Activated gamma-delta T cell treated with Interleukin-2 at 50 U/mL for 16 hours (primary cell): Measurements from ENCODE around the gene LRRC27.
"Not testable (repeated sequence)": the region's sequence is repeated elsewhere in the genome, so short reads cannot be mapped to it uniquely, and the experiment has no call there.

Source experiments
- DNase-seq: peaks from one replicate; pipeline ENCODE4 v3.0.0-alpha.2; 2020

LRRC27 gene

DNA sequence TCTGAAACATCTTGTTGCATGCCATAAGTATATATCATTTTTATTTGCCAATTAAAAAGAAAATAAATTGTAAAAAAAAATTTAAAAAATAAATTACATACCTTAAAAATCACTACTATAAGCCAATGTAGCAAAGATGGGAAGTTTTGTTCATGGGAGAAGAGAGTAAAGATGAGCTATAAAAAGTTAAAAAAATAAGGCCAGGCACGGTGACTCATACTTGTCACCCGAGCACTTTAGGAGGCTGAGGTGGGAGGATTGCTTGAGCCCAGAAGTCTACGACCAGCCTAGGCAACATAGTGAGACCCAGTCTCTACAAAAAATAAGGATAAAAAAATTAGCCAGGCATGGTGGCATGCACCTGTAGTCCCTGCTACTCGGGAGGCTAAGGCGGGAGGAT, 15.9 kb upstream of the LRRC27 start:
- no peak for DNase-seq

DNA sequence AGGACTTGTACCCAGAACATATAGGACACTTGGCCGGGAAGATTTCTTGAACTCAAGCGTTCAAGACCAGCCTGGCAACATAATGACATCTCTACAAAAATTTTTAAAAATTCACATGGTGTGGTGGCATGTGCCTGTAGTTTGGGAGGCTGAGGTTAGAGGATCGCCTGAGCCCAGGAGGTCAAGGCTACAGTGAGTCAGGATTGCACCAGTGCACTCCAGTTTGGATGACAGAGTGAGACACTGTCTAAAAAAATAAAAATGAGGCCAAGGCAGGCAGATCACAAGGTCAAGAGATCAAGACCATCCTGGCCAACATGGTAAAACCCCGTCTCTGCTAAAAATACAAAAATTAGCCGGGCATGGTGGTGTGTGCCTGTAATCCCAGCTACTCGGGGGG, 14.5 kb upstream of the LRRC27 start:
- DNase-seq, result not testable (repeated sequence)

DNA sequence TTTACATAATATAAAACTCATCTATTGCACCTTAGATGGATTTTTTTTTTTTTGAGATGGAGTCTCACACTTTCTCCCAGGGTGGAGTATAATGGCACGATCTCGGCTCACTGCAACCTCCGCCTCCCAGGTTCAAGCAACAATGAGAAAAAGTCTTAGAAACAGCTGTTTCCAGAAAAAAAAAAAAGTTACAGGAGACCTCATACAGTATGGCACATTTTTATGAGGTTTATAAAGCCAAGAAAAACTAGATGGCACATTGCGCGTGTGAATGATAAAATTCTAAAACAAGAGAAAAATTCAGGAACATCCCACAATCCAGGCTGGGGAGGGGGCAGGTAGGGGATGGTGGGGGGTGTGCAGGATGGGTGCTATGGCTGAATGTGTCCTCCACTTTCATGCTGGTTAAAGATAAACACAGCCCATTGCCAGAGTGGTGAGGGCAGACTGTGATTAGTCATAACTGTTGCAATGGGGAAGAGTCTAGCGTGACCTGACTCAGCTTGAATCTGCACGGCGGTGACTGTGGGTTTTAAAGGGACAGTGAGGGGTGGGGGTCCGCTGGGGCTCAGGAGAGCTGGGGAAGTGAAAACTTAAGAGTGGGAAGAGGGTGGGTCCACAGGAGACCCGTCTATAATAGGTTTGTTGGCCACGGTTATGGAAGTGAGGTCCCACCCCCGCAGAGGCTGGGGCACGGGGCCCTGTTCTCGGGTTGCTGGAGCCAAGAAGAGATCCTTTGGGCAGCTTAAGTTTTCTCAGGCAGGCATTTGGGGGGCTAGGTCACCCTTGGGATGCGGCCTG, 11.9 kb upstream of the LRRC27 start:
- no peak for DNase-seq

DNA sequence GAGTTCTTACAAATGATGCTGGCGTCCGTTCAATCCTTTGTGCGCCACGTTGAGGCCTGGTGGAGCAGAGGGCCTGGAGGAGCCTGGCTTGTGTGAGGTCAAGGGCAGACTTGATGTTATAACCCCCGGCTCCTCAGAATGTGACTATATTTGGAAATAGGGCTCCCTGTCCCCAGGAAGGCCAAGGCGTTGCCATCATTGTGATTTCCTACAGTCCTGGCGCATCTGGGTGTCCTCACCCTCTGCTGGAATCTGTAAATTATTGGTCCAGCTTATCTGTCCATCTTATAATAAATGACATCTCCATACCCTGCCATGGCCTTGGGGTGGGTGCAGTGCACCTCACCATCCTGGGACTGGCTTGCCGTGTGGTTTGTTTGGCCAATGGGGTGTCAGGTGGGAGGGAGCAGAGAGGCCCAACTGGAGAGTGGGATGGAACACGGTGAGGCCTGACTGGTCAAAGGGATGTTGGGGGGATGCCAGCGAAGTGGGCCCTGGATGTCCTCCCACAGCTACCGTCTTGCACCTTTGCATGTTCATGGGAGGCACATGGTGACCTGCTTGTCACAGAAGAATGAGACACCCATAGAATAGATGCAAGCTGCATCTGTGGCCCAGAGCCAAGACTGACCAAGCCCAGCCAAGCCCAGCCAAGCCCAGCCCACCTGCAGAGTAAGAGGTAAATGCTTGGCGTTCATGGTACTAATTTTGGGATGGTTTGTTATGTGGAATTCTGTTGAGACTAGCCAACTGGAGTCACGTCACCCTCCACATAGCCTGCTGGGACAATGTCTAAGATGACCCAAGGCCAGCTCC, 11.1 kb upstream of the LRRC27 start:
- no peak for DNase-seq

DNA sequence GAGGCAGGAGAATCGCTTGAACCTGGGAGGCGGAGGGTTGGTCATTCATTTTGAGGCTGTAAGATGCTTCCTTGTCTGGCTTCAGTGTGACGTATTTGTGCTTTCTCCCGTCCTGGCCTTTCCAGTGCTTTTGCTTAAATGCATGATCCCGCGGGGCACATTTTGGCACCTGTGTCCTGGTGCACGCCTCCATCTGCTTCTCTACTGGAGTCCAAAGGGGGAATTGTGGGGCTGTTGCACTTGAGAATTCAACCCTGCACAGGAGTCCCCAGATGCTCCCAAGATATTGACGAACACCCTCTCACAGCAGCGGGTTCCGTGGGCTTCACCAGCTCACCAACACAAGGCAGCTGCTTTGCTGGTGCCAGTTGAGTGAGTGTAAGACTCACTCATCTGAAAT, 10.3 kb upstream of the LRRC27 start:
- no peak for DNase-seq

DNA sequence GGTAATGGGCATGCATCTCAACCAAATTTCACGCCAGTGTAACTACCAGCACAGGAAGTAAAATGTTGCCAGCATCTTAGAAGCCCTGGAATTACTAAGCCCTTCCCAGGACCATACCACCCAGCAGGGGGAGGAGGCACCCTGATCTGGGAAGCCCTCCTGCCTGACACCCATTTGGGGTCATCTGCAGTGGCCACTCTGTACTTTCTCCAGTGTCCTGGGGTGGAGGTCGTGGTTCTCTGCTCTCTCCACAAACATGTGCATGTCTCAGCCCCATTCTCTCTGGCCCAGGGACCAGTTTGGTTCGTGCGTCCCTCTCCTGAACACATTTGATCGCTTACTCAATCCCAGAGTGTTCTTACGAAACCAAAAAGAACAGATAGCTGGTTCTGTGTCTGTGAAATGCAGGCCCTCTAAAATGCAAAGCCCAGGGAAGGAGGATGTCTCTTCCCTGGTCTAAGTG, 9.4 kb upstream of the LRRC27 start:
- DNase-seq, result no peak

DNA sequence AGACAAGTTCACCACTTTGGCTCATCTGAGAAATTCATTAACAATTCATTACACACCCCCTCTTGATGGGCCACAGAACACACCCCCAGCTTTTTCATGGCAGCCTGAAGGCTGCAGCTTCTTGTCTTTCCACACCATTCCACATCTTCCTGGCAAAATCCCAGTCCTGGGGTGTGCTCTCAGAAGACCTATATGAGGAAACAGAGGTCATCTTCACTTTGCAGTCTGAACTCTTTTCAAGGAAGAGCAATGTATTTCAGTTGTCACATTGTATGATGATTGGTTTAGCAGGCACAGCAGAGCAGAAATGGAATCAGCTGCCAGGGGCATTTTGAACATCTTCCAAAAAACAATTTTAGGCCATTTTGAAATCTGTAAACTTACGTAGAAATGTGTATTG, 7.8 kb upstream of the LRRC27 start:
- no peak for DNase-seq

DNA sequence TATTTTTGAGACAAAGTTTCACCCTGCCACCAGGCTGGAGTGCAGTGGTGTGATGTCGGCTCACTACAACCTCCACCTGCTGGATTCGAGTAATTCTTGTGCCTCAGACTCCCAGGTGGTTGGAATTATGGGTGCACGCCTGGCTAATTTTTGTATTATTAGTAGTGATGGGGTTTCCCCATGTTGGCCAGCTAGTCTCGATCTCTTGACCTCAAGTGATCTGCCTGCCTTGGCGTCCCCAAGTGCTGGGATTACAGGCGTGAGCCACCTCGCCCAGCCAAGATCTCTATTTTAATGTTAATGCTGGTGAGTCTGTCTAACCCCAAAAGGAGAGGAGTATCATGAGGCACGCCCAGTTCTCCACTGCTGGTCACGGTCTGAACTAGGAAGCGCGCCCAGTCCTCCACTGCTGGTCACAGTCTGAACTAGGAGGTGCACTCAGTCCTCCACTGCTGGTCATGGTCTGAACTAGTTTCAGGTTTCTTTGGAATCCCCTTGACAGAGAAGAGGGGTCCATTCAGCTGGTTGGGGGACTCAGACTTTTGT, 5.6 kb upstream of the LRRC27 start:
- no peak for DNase-seq

DNA sequence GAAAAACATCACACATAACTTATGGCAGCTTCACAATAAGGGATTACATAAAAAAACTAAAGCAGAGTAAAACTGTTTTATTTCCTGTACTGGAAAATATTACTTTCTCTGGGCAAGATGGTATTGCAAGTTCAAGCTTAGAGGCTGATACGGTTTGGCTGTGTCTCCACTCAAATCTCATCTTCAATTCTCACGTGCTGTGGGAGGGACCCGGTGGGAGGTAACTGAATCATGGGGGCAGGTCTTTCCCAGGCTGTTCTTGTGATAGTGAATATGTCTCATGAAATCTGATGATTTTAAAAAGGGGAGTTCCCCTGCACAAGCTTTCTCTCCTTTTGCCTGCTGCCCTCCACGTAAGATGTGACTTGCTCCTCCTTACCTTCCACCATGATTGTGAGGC, 5.1 kb upstream of the LRRC27 start:
- no peak for DNase-seq

DNA sequence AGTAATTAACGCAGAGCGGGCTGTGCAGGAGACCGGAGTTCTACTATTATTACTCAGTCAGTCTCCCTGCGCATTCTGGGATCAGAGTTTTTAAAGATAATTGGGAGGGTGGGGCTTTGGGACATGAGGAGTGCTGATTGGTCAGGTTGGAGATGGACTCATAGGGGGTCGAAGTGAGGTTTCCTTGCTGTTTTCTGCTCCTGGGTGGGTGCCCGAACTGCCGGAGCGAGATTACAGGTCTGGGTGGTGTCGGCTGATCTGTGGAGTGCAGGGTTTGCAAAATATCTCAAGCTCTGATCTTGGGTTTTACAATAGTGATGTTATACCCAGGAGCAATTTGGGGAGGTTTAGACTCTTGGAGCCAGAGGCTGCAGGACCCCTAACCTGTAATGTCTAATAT, 3.9 kb upstream of the LRRC27 start:
- DNase-seq, result no peak

DNA sequence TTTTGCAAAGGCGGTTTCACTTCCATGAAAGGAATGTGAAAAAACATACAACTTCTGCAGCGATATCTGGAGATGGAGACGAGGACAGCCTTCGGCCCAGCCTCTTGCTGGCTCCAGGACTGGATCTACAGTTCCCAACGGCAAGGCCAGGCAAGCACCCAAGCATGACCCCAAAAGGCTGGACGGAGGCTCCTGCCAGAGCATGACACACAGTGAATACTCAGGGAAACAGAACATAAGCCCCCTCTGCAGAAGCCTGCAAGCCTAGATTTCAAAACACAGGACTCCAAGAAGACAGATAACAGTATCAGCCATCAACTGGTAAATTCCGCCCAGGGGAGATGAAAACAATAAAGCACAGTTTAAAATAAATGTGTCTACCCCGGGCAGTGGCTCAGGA, 3.3 kb upstream of the LRRC27 start:
- DNase-seq, result no peak

DNA sequence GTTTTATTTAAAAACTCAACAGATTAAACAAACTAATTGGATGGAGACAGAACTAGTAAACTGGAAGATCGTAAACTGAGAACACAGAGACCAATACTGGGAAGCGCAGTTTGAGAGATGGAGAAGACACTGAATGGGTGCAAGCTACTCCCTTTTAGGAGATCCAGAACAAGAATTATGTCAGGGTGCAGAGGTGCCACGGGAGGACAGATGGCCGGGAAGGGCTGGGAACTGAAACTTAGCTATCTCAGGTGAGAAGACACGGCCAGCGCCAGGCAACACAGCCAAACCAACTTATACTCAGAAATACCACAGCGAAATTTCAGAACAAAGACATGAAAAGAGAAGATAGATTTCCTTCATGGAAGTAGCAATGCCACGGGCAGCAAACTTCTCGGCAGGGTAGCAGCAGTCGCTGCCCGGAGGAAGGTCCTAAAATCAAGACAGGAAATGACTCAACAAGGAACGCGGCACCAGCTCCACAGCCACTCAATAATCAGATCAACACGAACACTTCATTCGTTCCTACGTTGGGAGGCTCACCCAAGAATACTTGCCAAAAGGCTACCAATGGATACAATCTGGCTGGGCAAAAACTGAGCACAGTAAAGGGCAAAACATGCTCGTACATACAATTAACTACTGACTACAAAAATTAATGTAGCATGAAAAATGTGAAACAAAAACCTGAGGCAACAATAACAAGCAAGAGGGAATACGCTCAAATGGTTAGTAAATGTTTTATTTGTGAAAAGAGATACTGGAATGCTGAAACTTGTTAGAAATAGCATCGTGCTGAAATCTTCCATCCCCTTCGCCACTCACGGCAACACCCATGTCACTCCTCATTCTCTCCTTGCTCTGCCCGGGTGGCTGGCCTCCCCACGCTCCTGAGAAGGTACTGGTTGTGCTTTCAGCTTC, 2.2 kb upstream of the LRRC27 start:
- no peak for DNase-seq

DNA sequence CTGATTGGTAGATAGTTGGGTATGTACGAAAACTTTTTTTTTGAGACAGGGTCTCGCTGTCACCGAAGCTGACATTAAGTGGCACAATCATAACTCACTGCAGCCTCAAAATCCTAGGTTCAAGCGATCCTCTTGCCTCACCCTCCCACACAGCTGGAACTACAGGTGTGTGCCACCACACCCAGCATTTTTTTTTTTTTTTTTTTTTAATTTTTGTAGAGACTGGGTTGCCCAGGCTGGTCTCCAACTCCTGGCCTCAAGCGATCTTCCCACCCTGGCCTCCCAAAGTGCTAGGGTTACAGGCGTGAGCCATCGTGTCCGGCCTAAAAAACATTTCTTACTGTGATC, 1.5 kb upstream of the LRRC27 start:
- DNase-seq, result no peak

DNA sequence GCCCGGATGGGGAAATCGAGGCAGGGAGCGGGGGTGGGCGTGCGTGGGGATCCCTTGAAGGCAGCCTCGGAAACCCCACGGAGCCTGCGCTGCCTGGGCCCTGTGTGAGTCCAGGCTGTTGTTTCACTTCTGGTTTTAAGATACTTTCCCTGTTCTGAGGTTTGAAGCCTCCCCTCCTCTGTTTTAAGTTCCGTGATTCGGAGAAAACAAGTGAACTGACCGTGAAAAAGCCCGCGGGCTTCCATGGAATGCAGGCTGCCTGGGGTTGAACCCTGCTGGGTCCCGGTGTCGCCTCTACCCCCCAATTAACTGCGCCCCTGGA, 401 bp downstream of the LRRC27 start:
- DNase-seq, result no peak

DNA sequence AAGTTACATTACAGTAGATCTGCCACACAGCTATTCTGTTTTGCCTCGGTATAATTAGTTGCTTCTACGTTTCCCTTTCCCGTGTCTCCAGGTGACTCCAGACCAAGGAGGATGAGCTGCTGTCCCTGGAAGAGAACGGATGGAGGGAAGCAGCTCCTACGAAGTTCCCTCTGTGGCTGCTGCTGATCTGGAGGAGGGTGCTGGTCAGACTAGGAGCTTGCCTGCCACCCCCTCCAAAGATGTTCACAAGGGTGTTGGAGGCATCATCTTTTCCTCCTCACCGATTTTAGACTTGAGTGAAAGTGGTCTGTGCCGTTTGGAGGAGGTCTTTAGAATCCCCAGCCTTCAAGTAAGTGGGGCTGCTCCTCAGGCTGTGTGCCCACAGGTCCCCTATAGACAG, 1.4 kb downstream of the LRRC27 start:
- DNase-seq, result no peak

DNA sequence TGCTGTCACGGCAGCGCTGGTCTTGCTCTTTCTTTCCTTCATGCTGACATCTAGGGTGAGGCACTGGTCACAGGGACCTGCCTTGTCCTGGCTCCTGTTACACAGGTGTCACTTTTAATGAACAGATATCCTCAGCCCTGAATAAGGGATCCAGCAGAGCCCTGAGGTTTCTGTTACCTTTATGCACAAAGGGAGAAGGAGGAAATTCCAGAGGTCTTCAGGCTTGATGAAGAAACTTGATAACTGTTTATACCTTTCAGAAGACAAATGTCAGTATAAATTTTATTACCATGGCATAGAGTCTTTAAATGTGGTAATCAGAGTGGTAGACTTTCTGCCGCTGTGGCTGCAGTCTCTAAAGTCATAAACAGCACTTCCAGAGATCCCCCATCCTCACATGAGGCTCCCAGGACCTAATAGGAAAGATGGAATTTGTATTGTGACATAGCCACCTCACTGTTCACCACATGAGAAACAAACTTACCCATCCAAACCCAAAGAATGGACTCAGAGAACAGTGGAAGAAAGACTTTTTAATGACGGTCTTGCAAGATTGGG, 2.7 kb downstream of the LRRC27 start:
- DNase-seq, result no peak

DNA sequence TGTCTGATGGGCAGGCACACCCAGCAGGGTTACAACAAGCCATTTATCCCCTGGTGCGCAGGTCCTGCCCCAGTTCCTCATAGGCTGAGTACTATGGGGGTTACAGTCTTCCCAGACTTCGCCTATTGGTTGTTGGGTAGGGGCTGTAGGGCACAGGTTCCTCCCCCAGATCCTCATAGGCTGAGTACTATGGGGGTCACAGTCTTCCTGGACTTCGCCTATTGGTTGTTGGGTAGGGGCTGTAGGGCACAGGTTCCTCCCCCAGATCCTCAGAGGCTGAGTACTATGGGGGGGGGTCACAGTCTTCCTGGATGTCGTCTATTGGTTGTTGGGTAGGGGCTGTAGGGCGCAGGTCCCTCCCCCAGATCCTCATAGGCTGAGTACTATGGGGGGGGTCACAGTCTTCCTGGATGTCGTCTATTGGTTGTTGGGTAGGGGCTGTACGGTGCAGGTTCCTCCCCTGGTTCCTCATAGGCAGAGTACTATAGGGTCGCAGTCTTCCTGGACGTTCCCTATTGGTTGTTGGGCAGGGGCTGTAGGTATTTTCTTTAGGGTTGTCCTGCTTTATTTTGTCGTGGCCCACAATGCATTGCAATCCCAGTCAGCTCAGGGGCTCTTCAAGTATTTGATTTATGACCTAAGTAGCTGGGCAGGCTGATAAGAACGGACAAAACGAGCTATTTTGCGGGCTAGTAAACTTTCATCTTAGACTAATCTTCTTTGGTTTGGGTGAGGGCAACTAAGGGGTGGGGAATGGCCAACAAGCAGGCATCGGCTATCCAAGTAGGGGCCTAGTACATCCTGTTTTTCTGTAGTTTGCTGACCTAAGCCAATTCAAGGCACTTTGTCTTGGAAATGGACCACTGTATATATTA, 3.4 kb downstream of the LRRC27 start:
- DNase-seq, result peak; percentile 33

DNA sequence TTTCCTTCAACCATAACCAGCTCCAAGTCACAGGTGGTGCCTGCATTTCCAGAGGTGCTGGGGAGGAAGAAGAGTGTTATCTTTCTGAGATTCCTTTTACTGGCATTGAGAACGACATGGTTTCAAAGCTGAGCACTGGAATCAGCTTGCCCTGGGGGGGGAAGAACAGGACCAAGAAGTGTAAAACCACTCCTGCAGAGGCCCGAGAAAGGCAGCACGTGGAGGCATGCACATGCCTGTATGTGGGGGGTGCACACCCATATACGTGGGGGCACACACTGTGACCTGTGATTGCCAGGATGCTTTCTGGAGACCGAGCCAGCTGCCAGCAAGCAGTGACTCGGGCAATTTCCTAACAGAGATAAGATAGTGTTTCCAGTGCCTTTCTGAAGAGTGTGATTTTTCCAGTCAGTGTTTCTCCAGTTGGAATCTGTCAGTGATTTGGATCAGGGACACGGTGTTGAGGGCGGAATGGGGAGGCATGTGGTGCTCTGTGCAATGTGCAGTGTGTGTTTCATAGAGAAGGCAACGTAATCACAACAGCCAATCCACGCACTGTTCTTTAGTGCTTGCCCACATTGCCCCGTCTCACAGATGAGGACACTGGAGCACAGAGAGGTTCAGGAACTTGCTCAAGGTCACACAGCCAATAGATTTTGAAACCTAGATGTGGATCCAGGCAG, 4.2 kb downstream of the LRRC27 start:
- no peak for DNase-seq

DNA sequence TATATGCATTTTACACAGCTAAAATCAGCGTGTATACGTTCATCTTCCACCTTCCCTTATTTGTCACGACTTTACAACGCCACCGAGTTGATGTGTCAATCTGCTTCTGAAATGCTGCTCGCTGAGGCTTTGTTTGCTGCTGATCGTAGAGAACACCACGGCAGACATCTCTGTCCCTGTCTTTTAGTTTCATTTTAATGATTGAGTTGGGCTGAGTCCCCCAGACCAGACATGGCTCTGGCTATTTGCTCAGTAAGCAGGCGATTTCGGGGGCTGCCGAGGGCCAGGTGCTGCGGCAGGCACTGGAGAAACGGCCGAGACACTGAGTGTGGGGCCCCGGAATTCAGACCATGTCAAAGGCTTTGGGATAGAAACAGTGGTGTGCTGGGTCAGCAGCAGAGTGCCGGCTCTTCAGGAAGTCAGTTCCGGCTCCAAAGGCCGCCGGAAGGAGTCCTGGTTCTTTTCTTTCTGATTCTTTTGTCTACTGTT, 5.0 kb downstream of the LRRC27 start:
- no peak for DNase-seq

DNA sequence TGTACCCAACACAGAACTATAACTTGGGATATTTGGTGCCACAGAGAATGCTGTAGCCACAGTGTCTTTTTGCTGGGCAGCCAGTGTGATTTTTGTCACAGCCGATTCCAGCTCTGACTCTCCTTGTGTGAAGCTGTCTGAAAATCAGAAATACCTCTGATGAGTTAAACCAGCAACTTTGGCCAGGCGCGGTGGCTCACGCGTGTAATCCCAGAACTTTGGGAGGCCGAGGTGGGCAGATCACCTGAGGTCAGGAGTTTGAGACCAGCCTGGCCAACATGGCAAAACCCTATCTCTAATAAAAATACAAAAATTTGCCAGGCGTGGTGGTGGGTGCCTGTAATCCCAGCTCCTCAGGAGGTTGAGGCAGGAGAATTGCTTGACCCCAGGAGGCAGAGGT, 5.9 kb downstream of the LRRC27 start:
- not testable (repeated sequence) for DNase-seq

DNA sequence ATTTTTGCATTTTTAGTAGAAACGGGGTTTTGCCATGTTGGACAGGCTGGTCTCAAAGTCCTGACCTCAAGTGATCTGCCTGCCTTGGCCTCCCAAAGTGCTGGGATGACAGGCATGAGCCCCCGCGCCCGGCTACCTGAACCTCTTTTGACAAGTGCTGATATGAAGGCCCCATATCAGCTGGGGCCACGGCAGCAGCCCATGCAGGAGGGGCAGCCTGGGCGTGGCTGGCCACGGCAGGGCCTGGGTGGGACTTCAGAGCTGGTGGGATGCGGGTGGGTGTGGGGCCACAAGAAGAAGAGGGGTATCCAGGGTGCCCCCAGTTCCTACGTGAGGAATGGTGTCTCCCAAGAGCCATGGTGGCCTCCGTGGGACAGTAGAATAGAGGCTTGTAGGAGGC, 6.9 kb downstream of the LRRC27 start:
- DNase-seq, result no peak
